ENCODE measurements around the gene ONECUT3. TPM values are rescaled to one million over a fixed set of nuclear protein-coding genes. Genes with fewer than 3 reads are reported as not detected.

Gene ONECUT3
- total RNA-seq, 1 donor: not detected

DNA sequence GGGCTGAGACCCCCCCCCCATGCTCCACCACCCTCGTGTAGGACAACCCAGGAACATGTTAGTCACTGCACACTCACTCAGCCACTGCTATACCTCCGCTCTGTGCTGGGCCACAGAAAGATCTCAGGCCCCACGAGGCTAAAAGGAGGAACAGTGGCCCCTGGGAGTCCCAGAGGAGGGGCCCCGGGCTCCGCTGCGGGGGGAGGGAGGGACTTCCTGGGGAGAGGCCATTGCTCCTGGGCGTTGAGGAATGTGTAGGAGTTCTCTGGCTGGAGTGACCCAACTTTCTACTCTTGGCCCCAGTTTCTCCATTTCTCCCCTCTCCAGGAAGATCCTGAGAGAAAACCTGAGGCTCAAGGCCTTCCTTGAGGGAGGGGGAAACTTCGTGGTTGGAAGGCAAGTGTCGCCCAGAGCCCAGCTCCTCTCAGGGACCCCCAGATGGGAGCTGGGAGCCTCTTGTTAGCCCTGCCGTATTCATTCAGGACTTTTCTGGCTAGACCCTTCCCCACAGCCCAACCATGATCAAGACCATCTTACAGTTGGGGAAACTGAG is 13.6 kb downstream of the ONECUT3 start:
- DNase-seq (ENCODE audit: low read depth in 2 of 3, low spot score in 2 of 3): no peak

DNA sequence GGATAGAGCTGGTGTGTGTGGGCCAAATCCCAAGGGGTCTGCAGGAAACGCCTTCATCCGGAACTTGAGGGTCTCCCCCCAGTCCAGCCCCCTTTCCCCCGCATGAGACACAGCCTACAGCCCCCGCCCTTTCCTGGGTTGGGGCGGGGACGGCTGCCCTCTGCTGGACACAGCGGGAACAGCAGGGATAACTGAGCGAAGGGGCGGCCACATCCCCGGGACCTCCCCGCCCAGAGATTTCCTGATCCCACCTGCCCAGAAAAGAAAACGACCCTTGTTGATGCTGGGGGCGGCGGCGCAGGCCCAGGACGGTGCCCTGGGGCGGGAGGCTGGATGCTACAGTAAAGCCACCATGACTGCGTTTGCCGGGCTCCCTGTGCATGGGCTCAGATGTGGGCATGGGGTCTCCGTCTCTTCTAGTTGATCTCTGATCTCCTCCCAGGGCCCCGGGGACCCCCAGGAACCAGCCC is 14.2 kb downstream of the ONECUT3 start:
- peak in 2 of 3 donors; percentile 33 to 51 for DNase-seq (ENCODE audit: low read depth in 2 of 3, low spot score in 2 of 3)

DNA sequence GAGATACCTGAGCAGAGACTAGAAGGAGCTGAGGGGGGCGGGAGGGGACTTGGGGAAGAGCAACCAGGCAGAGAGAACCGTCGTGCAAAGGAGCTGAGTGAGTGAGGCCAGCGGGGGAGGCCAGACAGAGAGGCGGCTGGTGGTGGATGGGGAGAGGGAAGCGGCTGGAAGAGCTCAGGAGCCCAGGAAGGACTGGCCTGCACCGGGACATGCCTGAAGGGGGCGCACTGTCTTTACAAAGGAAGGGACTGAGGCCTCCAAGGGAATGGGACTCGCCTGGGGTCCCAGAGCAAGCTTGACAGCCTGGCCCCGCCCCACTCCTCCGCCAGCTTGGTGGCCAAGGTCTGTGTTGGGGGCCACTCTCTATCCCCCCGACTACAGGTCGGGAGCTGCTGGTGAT is 14.9 kb downstream of the ONECUT3 start:
- DNase-seq (ENCODE audit: low read depth in 2 of 3, low spot score in 2 of 3): no peak

DNA sequence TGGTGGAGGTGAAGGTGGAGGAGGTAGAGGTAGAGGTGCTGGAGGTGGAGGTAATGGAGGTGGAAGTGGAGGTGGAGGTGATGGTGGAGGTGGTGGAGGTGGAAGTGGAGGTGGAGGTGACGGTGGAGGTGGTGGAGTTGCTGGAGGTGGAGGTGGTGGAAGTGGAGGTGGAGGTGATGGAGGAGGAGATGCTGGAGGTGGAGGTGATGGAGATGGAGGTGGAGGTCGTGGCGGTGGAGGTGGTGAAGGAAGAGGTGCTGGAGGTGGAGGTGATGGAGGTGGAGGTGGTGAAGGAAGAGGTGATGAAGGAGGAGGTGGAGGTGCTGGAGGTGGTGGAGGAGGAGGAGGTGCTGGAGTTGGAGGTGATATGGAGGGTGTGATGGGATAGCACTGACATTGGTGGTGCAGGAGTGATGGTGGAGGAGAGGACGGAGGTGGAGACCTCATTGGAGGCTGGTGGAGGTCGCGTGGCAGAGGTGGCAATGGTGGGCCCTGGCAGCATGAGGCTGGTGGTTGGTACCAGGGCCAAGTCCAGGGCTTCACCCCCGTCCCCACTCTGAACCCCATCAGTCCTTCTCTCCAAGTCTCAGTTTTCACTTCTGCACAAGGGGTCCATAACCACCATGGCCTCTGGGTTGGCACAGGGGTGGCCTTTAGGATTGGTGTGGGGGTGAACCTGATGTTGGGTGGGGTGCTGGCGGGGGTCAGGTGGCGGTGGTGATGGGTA is 15.8 kb downstream of the ONECUT3 start:
- DNase-seq (ENCODE audit: low read depth in 2 of 3, low spot score in 2 of 3): no peak

DNA sequence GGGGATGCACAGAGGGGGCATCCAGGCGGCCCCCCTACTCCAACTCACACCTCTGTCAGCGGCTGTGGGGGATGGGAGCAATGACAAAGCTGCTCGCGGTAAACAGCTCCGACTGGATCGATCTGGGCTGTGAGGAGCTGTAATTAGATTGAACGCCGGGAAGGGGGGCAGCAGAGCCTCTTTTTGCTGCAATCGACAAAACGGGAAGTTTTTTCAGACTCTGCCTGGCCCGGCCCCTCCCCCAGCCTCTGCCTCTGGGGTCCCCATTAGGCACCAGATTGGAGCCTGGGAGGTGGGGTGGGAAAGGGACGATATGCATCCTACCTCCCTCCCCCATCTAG is 16.3 kb downstream of the ONECUT3 start:
- no peak for DNase-seq (ENCODE audit: low read depth in 2 of 3, low spot score in 2 of 3)

DNA sequence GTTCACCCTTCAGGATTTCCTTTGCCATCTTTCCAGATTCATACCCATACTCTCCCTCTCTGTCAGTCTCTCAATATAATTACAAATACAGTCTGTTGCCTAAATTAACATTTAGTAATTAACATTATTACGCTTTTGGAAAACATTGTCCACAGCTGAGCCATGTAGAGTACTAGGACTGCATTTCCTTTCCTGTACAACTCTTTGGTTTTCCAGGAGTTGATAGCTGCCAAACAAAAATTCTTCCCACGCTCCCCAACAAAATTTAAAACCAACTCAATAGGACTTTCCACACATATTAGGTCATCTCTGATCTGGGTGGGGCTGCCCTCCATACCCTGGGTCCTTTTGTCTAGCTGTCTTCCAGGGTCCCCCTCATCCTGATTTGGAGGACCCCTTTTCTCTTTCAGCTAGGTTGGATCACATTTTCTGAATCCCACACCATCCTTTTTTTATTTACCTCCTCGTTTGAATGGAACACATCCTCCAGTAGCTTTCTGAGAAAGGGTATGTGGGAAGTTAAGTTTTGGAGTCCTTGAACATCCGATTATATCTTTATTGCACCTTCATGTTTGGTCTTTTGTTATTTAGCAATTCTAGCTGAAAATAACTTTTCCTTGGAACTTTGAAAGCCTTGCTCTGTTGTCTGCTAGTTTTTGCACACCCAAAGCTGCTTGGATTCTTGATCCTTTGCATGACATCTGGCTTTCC is 17.7 kb downstream of the ONECUT3 start:
- no peak for DNase-seq (ENCODE audit: low read depth in 2 of 3, low spot score in 2 of 3)

DNA sequence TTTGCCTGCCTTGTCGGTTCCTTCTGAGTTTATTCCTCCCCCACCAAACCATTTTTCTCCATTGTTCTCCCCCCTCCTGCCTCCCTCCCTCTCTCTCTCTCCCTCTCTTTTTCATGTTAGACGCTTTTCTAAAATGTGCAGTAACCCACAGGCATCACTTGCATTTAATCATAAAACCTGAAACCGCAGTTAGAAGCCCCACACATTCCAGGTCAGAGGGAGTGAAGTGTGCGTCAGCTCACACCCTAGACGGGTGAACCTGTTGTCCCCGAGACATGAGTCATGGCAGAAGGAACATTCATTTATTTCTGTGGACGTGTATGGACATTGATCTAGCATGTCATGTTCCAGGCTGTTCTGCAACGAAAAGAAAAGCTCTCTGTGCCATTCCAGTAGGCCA is 19.9 kb downstream of the ONECUT3 start:
- DNase-seq (ENCODE audit: low read depth in 2 of 3, low spot score in 2 of 3): no peak

DNA sequence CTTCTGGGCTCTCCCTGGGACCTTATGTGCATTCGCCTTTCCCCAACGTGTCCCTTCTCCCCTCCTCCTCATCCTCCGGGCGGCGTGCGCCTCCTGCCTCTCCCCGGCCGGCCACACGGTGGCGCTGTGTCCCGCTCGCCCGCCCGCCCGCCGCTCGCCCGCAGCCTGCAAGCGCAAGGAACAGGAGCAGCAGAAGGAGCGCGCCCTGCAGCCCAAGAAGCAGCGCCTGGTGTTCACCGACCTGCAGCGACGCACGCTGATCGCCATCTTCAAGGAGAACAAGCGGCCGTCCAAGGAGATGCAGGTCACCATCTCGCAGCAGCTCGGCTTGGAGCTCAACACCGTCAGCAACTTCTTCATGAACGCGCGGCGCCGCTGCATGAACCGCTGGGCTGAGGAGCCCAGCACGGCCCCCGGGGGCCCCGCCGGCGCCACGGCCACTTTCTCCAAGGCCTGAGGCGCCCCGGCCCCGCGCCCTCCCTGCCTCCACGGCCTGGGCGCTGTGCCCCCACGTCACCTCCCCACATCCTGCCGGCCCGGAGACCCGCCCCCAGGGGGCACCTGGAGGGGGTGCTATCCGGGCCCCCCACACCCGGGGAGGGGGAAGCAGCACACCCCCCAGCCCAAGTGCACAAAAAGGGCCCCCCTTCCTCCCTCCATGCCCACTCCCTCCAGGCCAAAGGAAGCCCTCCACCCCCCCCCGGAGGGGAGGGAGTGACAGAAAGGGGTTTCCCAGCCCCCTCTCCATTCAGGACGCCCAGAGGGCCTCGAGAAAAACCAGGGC is 21.9 kb downstream of the ONECUT3 start:
- DNase-seq (ENCODE audit: low read depth in 2 of 3, low spot score in 2 of 3): no peak

DNA sequence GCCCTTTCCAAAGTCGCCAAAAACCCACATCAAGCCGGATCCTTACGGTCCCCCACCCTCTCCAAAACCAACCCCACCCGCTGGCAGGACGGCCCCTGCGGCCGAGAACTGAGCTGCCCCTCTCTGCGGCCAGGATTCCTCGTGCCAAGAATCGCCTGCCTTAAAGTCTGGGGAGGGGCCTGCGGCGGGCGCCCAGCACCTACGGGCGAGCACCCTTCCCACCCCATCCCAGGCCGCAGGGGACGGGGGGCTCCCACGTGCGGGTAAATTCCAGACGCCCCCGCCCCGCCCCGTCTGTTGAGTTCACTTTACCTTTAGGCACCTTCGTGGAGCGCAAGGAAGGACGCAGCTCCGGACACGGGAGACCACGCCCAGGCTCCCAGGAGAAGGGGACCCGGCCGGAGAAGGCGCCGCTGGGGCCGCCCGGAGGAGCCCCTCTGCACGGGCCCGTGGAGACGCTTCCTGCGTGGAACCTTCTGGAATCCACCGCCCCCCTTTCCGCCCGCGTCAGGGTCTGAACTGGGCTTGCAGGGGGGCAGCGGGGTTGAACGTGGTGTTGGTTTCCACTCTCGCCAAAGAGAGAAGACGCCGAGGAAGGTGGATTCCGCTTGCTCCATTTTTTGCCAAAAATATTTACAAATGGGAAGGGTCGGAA is 22.8 kb downstream of the ONECUT3 start:
- no peak for DNase-seq (ENCODE audit: low read depth in 2 of 3, low spot score in 2 of 3)

DNA sequence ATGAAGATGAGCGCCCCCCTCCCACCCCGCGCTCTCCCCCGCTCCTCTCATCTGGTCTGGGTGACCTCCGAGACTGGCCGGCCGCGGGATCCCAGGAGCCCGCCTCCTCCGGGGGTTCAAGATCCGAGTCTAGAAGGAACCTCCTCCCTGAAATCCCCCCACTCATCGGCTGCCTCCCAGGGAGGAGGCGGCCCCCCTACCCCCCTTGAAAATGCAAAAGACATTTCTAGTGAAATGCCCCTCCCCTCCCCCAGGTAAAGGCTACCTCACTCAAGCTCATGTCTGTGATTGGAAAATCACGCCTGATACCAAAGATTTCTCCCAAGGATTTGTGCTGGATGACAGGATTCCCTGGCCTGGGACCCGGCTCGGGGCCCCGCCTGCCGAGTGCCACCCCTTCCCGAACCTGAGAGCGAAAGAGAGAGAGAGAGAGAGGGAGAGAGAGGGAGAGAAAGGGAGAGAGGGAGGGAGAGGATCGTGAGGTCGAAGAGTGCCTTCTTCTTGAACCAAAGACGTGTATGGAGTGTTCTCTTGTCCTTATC is 23.4 kb downstream of the ONECUT3 start:
- no peak for DNase-seq (ENCODE audit: low read depth in 2 of 3, low spot score in 2 of 3)

DNA sequence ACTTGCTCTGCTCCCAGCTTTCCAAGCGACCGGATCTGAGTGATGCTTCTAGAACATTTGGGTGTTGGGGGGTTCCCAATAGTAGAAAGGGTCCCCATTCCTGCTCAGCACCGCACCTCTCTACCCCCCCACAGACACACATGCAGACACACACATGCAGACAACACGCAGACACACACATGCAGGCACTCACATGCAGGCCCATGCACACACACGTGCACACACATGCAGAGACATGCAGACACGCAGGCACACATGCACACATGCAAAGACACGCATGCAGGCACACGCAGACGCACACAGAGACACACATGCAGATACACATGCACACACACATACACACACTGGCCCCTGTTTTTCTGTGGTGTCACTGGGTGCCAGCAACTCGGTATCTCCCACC is 23.8 kb downstream of the ONECUT3 start:
- no peak for DNase-seq (ENCODE audit: low read depth in 2 of 3, low spot score in 2 of 3)

DNA sequence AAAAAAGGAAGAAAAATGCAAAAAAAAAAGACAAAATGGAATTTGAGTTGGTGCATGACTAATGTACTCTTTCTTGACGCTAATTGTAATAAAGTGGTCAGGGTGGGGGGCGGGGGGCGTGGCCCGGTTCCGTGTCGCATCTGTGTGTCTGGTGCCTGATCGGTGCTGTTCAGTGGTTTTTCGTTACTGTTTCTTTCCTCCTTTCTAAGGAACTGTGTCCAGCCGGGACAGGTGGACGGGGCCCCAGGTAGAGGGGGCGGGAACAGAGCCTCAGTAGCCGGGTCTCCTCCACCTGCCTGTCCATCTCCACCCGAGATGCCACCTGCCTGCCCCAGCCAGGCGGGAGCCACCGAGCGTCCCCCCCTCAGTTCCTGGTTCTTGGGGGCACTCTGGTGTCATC is 26.3 kb downstream of the ONECUT3 start:
- no peak for DNase-seq (ENCODE audit: low read depth in 2 of 3, low spot score in 2 of 3)

DNA sequence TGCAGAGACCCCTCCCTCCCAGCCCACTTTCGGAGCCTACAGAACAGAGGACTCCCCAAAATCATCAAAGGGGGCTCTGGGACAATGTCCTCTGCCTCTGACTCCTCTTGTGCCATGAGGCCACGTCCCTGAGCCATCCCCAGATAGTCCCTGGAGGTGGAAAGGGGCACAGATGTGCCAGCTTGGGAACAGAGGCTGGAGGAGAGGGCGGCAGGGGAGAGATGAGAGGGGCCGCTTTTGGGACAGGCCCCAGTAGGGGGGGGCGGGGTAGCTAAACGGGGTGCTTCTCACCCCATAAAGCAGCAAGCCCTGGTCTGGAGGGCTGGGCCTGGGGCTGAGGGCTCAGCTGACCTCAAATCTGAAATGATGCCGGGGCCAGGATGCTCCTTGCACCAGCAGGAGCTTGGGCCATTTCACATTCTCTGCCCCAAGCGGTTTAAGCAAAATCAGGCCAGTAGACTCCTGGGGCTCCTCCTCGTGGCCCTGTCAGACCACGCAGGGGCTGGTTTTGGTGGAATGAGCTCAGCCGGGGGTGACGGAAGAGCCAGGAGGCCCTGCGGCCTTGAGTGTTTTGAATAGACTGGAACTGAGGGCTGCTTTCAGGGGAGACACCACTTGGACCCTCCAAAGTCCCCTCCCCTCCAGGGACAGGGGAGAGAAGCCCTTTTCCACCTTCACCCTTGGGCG is 27.1 kb downstream of the ONECUT3 start:
- peak in 2 of 3 donors; percentile 51 to 74 for DNase-seq (ENCODE audit: low read depth in 2 of 3, low spot score in 2 of 3)

DNA sequence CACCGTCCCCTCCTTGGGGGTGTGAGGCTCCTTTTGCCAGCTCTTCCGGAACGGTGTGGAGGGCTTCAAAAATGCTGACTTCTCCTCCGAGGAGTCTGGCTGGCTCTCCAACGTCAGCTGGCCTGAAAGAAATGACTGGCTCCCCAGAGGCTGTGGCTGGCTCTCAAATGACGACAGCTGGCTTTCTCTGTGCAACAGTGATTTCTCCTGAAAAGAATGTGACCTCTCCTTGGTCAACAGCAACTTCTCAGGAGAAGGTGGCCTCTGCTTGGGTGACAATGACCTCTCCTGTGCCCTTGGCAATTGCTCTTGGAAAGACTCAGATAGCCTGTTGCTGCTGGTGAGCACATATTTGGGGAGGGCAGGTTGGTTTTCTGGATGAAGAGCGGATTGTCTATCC is 29.2 kb downstream of the ONECUT3 start:
- no peak for DNase-seq (ENCODE audit: low read depth in 2 of 3, low spot score in 2 of 3)

DNA sequence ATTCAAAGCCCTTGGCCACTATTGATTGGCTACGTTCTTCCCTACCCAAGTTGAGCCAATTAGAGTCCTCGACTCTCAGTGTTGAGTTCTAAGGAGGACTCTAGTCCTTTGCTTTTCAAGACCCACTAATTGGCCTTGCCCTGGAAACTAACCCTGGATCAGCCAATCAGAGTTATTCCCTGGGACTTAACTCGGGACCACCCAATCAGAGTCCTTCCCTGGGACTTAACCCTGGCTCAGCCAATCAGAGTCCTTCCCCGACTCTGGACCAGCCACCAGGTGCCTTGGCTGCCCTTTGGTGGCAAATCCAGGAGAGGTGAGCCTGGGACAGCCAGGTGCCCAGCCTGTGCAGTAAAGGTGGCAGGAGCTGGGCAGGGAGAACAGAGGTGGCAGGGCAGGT is 30.0 kb downstream of the ONECUT3 start:
- no peak for DNase-seq (ENCODE audit: low read depth in 2 of 3, low spot score in 2 of 3)

DNA sequence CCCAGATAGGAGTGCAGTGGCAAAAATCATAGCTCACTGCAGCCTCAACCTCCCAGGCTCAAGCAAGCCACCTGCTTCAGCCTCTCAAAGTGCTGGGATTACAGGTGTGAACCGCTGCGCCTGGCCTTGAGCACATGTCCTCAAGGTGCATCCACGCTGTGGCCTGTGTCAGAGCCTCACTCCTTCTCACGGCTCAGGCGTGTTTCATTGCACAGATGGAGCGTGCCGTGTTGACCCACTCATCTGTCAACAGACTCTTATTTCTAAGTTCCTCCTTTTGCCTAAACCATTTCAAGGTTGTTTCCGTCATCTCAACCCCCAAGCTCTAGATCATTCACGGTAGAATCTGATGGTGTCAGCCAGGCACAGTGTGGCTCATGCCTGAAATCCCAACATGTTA is 30.6 kb downstream of the ONECUT3 start:
- peak in 1 of 3 donors; percentile 44 for DNase-seq (ENCODE audit: low read depth in 2 of 3, low spot score in 2 of 3)

DNA sequence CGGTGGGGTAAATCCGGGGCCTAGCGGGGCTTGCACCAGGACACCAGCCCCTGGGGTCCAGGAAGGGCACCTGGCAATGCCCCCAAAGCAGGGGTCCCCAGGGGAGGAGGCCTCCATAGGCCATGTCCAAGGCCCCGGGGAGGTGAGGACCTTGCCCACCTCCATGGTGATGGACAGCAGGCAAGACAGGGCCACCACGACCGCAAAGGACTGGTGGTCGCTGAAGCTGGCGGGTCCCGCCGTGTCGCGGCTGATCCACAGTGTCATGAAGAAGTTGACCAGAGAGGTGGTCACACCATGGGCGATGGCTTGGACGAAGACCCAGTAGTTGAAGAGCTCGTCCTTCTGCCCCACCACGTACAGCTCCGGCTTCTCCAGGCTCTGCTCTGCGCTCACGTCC is 32.0 kb downstream of the ONECUT3 start:
- DNase-seq (ENCODE audit: low read depth in 2 of 3, low spot score in 2 of 3): no peak

DNA sequence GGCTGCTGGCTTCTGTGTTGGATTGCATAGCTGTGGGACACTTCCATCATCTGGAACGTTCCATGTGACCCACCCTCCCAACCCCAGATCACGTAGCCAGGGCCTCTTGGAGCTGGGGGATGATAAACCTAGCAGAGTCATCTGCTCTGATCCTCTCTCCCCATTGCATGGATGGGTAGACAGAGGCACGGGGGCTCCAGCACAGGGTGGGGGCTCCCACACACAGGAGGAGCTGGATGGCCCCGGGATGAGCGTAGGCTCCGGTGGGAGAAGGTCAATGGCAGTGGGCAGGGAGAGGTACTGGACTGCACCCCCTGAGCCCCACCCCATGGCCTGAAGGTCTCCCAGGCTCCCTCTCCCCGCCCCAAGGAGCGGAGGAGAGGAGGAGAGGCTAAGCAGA is 33.4 kb downstream of the ONECUT3 start:
- no peak for DNase-seq (ENCODE audit: low read depth in 2 of 3, low spot score in 2 of 3)

DNA sequence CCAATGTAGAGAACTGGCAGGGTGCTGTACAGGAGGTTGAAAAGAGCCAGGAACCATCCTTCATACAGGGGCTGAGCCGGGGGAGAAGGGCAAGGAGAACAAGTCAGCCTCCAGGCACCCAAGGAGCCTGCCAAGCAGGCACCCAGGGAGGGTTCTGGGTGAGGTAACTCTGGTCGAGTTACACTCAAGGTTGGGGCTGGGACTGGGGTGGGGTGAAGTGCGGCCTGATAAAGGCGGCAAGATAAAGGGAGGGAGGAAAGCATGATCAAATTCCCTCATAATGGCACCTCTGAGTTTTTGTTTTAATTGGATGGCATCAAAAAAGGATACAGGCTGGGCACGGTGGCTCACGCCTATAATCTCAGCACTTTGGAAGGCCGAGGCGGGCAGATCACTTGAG is 33.8 kb downstream of the ONECUT3 start:
- DNase-seq (ENCODE audit: low read depth in 2 of 3, low spot score in 2 of 3): no peak
